ENCODE data around the gene MZT1. TPM values are rescaled to one million over a fixed set of nuclear protein-coding genes. Genes with fewer than 3 reads are reported as not detected.

MZT1 gene
- total RNA-seq, 1 donor from 2014 or later: 9.9 TPM

DNA sequence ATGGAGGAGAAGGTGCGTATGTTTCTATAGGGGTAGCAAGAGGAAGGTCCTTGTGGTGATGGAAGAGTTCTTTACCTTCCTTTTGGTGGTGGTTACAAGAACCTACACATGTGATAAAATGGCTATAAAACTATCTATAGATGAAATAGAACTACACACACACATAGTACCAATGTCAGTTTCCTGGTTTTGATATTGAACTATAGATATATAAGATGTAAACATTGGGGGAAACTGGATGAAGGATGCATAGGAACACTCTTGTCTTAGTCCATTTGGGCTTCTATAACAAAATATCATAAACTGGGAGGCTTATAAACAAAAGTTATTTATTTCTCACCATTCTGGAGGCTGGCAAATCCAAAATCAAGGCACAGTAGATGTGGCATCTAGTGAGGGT is 47.1 kb downstream of the MZT1 start:
- DNase-seq: no peak

DNA sequence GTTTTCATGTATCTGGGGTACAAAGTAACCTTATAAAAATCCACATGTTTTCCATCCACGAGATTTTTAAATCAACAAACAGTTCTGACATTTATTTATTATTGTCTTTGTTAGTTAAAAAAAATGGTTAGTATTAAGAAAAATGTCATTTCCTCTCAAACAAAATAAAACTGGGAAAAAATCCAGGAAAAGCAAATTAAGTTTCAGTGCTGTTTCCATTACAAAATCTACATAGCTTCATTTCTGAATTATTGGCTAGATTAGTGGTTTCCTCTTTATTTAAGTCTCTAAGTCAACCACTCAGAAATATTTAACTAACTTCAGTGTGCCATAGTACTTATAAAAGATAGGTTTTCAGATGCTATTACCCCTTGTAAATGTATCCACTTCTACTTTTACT is 49.1 kb downstream of the MZT1 start:
- no peak for DNase-seq

- no peak for DNase-seq
Measured at GRCh38 chr13:72677431-72677830, 50.0 kb downstream of the MZT1 start.

- no peak for DNase-seq
Measured at GRCh38 chr13:72666391-72666790, 61.0 kb downstream of the MZT1 start.

DNA sequence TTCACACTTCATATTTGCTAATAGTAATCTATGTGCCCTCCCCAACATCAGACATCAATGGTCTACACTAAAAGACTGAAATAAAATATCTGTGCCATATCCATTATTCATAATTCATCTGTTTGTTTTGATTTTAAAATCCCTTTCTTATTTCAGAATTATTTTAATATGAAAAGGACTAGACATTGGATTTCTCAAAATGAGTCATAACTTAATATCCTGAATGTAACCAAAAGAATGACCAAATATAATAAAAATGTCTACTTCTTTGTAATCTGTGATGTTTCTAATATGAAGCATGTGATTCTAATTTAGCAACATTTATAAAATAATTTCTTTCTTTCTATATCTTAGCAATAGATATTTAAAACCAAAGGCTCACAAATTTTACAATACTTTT is 64.9 kb downstream of the MZT1 start:
- no peak for DNase-seq

Small RNA genes within 50 kb of the gene (small RNA-seq; reads per million reads assigned to genes)
- gene RNU6-80P (ENCODE audit: low replicate concordance): not detected

Other genes with a start within 250 kb of the MZT1 start
- 4.9 TPM for gene BORA, start 294 bp upstream of the MZT1 start, total RNA-seq
- gene DIS3, start 54.3 kb upstream of the MZT1 start, total RNA-seq: 26.3 TPM
- 39.5 TPM for gene PIBF1, start 54.5 kb upstream of the MZT1 start, total RNA-seq